Right lobe of liver (tissue), 6 donors: Measurements from ENCODE around the gene IRAK1. TPM values are rescaled to one million over a fixed set of nuclear protein-coding genes. Genes with fewer than 3 reads are reported as not detected.
A peak's percentile ranks its signal among the peaks of the same experiment; 100 is the strongest.

ENCODE experiments used
- ATAC-seq, 4 donors: fragments of 200-7000 bp; cut with Tn5 transposase; one replicate each; pipeline ENCODE4 v1.9.1; 2020; ENCODE audit warnings: mild to moderate bottlenecking in 4 of 4, moderate library complexity in 4 of 4
- DNase-seq, 3 donors: peaks; one replicate each; pipeline ENCODE4 v3.0.0-alpha.2; 2020
- H3K27ac ChIP-seq, 3 donors: fragments of 200-600 bp; one replicate each; pipeline ENCODE4 v1.8.0; 2022
- H3K27me3 ChIP-seq, 2 donors: fragments of 200-600 bp; one replicate each; pipeline ENCODE4 v1.8.0; 2022
- H3K36me3 ChIP-seq, 4 donors: fragments of 200-600 bp; sonication (generic) in 1 of 4; one replicate each; pipeline versions ENCODE4 v1.5.1 to v1.8.0; 2017 to 2022; ENCODE audit warnings: control low read depth in 1 of 4
- H3K4me1 ChIP-seq, 4 donors: fragments of 200-600 bp; sonication (generic) in 1 of 4; one replicate each; pipeline versions ENCODE4 v1.5.1 to v1.8.0; 2017 to 2022; ENCODE audit warnings: control low read depth in 1 of 4
- H3K4me3 ChIP-seq, 3 donors: fragments of 200-600 bp; one replicate each; pipeline ENCODE4 v1.8.0; 2022
- H3K9me3 ChIP-seq, 4 donors: fragments of 200-600 bp; sonication (generic) in 1 of 4; one replicate each; pipeline versions ENCODE4 v1.5.1 to v1.8.0; 2017 to 2022; ENCODE audit warnings: control low read depth in 1 of 4
- CTCF ChIP-seq, 4 donors: fragments of 200-600 bp in 3 of 4; fragments of 450-650 bp in 1 of 4; IDR thresholded peaks; one replicate each; pipeline versions ENCODE4 v1.5.1 to v1.8.0; 2016 to 2022; ENCODE audit warnings: antibody characterized with exemption in 4 of 4, mild to moderate bottlenecking in 2 of 4
- POLR2A ChIP-seq: fragments of 450-650 bp; IDR thresholded peaks from one replicate; pipeline ENCODE4 v1.6.1; 2017; ENCODE audit warnings: antibody characterized with exemption, mild to moderate bottlenecking
- WGBS: methylation state at CpG from one replicate; pipeline ENCODE4 v1.1.6; 2018; ENCODE audit warnings: low coverage, low lambda C conversion rate; ENCODE audit not compliant: insufficient coverage; ENCODE audit errors: missing lambda C conversion rate; 5-methylcytosine and 5-hydroxymethylcytosine counted together
- intact Hi-C, 2 donors: fragments of 100-400 bp; cut with DNase I; formaldehyde crosslinking; loops; one replicate each; pipeline versions ENCODE4 v1.11.2 to v1.14.1; 2022
- total RNA-seq, 6 experiments: library from RNA; depleted of rRNA in 2 of 6; stranded (reverse); fragments of >200 nt in 2 of 6; fragmentation: NEBNext Ultra II Directional in 3 of 6; extraction: Animal tissue kit (Norgen Biotek cat#: 25700) in 3 of 6; gene quantifications; one replicate each; pipeline versions ENCODE4 v1.1.0 to v1.2.4, GENCODE V29; 2016 to 2023
- donor health status: DM: no; HTN: yes; CAD: no.
- donor health status: DM: no; HTN: no; CAD: no.
- donor health status: DM: no; HTN: no; CAD: no.
- donor health status: DM: no; HTN: yes; CAD: no.
- donor health status: DM: no; HTN: yes; CAD: no.

IRAK1 gene
- total RNA-seq, 6 experiments from 2014 or later = 27.4 to 77.7 (median 41.4) TPM

- 10% methylated on average over 43 of the region's 96 CpGs for WGBS
- Histone ChIP-seq H3K27me3 (no peaks in the 10 kb centered on the region), H3K36me3 (no peaks in the 10 kb centered on the region), H3K9me3 (no peaks in the 10 kb centered on the region), H3K27ac (peak within 1 kb of the TSS; percentile 98 to 99 (median 98)), H3K4me1 (peaks cover 0 to 55% (median 2%) of the 10 kb centered on the region in 4 donors), H3K4me3 (peak within 1 kb of the TSS; percentile 55 to 95 (median 77))
- DNase-seq (peak; percentile 90 to 96 (median 95)), ATAC-seq (peak; percentile 56 to 71 (median 69))
- TF ChIP-seq CTCF (IDR thresholded peaks at IDR 0.05) (no peak), POLR2A (peak; percentile 59)
- intact Hi-C loops = no loop called here
These were observed 48.0 kb downstream of the IRAK1 start, which contains the start of gene HCFC1 for GRCh38 chrX:153971450-153972367. Gene HCFC1 (minus strand): TSS chrX:153971818. CDS start chrX:153970840, 978 bp downstream.

- ATAC-seq = peak; percentile 67 to 78 (median 70)
- DNase-seq = peak; percentile 89 to 97 (median 96)
- TF ChIP-seq POLR2A (peak; percentile 54), CTCF (IDR thresholded peaks at IDR 0.05) (no peak)
- Histone ChIP-seq H3K4me3 (peak overlapping the region; percentile 55 to 95 (median 77)), H3K27ac (peak overlapping the region; percentile 98 to 99 (median 98)), H3K27me3 (no peaks in the 10 kb centered on the region), H3K4me1 (peaks cover 0 to 61% (median 2%) of the 10 kb centered on the region in 4 donors), H3K36me3 (no peaks in the 10 kb centered on the region), H3K9me3 (no peaks in the 10 kb centered on the region)
- intact Hi-C loops = no loop called here
- 6% methylated on average over 23 of the region's 34 CpGs for WGBS
These were observed 48.6 kb downstream of the IRAK1 start for GRCh38 chrX:153971124-153971449.

- TF ChIP-seq CTCF (IDR thresholded peaks at IDR 0.05) (no peak), POLR2A (no peak)
- Histone ChIP-seq H3K4me1 (peaks cover 0 to 64% (median 2%) of the 10 kb centered on the region in 4 donors), H3K4me3 (peak overlapping the region; percentile 55 to 95 (median 77)), H3K36me3 (no peaks in the 10 kb centered on the region), H3K27ac (peak overlapping the region; percentile 98 to 99 (median 98)), H3K27me3 (no peaks in the 10 kb centered on the region), H3K9me3 (no peaks in the 10 kb centered on the region)
- 15% methylated on average over 23 of the region's 49 CpGs for WGBS
- DNase-seq (no peak), ATAC-seq (peak; percentile 4 to 29 (median 14))
- intact Hi-C loops = no loop called here
These were observed 49.2 kb downstream of the IRAK1 start for GRCh38 chrX:153970357-153971123.

GRCh38 chrX:153969904-153970356 lies 49.8 kb downstream of the IRAK1 start:
- TF ChIP-seq CTCF (IDR thresholded peaks at IDR 0.05) = no peak
- no peak for TF ChIP-seq POLR2A
- WGBS = 14% methylated on average over 19 of the region's 26 CpGs

More at GRCh38 chrX:153969904-153970356, 49.8 kb downstream of the IRAK1 start:
- H3K9me3 ChIP-seq = no peaks in the 10 kb centered on the region
- peak overlapping the region; percentile 31 to 47 (median 36) for H3K27ac ChIP-seq
- DNase-seq (peak in 1 of 3 donors; percentile 55), ATAC-seq (no peak)
- peaks cover 0 to 61% (median 1%) of the 10 kb centered on the region in 4 donors for H3K4me1 ChIP-seq
- intact Hi-C loops = no loop called here
- peak overlapping the region; percentile 47 to 95 (median 55) for H3K4me3 ChIP-seq
- no peaks in the 10 kb centered on the region for H3K36me3 ChIP-seq
- no peaks in the 10 kb centered on the region for H3K27me3 ChIP-seq
